ENCODE results near the gene TTC28.
"Not testable (repeated sequence)": the region's sequence is repeated elsewhere in the genome, so short reads cannot be mapped to it uniquely, and the experiment has no call there.

TTC28 gene

GRCh38 chr22:28074526-28074925 is 605.1 kb downstream of the TTC28 start:
- DNase-seq: no peak

DNA sequence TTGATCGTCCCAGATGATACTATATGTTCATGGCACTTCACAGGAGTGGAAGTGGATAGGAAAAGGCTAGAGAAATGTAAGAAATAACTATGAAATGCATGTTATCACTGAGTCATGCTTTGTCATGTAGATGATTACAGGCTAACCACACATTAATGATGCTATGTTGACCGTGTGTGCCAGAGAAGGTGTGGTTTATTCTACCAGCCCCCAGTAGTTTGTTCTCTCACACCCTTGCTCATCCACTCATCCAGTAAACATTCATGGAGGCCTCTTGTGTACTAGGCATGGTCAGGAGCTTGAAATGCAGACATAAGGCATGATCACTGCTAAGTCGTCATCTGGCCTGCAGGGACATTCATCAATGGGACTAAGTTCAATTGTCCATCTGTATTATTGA is 607.6 kb downstream of the TTC28 start:
- no peak for DNase-seq

- DNase-seq: no peak
Observed at GRCh38 chr22:28068826-28069225, 610.8 kb downstream of the TTC28 start.

DNA sequence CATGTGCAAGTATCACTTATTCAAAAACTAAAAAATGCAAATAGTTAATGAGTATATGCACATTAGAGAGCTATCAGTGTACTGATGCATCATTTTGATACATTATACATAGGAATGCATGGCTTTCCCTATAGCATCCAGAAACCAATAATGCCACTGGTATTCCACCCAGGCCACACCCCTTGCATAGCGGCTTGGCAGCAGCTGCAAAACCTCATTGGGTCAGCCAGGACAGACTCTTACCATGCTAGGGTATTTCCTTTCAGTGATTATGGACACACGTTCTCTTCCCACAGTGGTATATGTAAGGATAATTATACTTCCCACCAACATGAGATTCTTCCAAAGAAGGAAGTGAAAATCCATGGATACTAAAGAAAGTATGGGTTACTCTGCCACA is 614.7 kb downstream of the TTC28 start:
- DNase-seq: no peak

DNA sequence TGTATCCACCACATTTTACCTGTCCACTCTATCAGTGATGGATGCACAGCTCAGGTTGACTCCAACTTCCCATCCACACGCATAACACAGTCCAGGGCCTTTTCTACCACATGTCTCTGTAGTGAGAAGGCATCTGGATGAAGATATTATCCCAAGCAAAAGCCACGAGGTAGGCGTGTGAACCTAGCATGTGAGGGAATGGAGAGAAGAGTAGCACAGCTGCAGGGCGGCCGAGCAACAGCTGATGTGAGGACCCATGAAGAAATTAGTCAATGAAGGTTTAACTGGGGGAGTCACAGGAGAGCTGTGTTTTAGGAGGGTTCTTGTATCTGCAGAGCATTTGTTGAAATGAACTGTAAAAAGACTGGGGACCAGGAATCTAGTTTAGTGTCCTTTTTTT is 616.0 kb downstream of the TTC28 start:
- DNase-seq: no peak

- DNase-seq: not testable (repeated sequence)
Observed at GRCh38 chr22:28060594-28060993, 619.0 kb downstream of the TTC28 start.

DNA sequence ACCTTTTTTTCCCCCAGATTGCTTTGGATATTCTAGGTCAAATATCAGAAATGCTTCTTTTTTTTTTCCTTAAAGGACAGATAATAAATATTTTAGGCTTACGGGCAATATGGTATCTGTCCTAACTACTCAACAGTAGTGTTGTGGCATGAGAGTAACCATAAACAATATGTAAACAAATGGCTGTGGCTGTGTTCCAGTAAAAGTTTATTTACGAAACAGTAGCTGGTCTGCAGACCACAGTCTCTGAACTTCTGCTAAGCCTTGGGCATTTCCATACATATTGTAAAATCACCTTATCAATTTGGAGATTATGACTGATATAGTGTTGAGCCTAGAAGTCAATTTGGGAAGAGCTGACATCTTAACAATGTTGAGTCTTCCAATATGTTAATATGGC is 621.6 kb downstream of the TTC28 start:
- no peak for DNase-seq

DNA sequence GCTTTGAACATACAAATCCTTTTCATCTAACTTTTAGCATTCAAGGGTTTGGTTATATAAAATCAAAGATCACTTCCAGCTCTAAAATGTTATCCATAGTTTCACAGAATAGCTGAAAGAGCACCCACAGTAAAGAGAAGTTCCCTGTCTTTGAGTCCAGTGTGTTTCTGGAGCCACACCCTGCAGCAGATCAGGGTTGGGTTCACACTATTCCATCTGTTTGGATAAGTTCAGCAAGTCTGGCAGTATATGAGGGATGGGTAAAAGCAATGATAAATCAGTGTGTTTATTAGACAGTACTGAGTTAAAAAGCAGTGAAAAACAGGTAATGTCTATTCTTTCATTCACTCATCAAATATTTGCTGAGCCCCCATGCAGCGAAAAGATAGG is 624.8 kb downstream of the TTC28 start:
- DNase-seq: no peak

DNA sequence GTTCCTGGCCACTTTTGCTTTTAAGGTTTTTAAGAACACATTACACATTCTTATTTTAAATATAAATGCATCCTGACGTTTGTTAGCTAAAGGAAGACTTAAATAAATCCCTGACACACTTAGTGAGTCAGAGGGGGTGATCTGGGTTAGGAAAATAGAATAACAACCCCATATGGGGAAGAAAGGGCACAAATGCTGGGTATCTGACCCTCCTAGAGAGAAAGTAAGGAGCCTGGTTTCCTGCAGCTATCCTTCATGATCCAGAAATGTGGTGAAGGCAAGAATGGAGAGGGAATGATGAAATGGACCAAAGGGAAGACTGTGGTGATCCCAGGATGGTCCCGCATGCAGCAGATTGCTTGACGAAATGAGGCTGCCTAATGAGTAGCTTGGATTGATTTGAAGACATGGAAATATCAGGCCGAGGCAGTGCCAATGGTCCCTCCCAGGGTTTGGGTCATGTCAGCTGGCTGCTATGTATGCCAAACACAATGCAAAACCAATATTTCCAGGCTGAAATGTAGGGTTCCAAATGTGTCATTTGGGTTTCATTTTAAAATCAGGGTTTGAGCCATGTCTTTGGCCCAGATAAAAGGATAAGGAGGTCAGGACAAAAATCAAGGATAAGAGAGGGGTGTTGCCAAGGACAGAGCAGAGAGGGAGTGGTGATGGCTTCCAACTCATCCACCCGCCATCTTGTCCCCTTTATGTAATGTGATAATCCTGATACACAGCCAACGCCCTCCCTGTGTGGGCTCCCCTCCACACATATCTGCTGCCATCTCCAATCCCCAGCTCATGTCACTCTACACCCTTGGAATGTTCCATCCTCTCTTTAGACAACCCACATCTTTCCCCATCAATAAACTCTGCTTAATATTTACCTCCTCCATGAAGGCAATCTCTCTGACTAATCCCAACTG is 625.5 kb downstream of the TTC28 start:
- DNase-seq: no peak

GRCh38 chr22:28052825-28053269 is 626.8 kb downstream of the TTC28 start:
- DNase-seq: peak; percentile 80

DNA sequence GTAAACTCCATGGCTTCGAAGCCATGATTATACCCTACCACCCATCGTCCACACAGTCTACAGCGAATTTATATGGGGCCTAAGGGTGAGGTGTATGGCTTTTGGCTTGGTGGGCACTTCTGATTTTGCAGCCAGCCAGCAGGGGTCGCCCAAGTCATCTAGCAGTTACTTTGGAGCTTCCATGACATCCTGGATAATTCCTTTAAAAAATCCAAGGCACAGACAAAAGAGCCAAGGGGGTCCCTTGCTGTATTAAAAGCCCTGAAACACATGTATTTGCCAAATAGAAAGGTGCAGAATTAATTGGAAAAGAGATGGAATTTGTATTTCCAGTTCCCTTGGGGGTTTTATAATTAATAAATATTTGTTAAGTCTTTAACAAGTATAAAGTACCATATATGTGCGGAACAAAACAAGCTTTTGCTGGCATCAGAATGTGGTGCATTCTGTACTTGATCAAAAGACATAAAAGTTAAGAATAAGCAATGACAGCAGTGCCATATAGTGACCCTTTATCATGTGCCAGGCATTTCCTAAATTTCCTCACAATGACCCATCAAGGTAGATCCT is 627.8 kb downstream of the TTC28 start:
- peak; percentile 46 for DNase-seq

DNA sequence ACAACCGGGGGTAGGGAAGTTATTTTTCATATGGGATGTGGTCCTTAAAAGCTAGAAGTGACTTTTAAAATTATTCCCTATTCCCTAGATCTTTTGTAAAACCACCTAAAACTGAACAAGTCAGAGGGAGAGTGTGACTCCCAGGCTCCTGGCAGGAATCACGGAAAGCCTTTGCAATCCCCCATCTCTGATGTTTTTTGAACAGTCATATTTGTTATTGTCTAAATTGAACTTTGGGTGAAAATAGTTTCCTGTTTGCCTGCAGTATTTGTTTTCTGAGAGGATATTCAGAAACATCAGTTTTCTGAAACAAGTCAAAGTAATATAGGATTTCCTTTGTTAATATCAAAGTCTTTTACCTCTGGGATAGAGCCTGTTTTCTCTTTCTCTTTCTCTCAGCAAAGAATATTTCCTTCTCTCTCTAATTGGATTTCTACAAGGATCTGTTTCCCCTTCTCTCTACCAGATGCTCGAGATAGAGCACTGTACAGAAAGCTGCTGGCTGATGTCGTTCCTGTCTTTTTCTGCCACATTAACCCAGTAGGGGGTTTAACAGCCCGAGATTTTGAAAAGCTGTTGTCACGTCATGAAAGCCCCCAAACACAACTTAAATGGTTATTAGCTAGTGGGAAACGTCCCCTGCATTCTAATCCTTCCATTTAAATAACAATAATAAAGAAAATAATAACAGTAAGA is 628.4 kb downstream of the TTC28 start:
- no peak for DNase-seq

DNA sequence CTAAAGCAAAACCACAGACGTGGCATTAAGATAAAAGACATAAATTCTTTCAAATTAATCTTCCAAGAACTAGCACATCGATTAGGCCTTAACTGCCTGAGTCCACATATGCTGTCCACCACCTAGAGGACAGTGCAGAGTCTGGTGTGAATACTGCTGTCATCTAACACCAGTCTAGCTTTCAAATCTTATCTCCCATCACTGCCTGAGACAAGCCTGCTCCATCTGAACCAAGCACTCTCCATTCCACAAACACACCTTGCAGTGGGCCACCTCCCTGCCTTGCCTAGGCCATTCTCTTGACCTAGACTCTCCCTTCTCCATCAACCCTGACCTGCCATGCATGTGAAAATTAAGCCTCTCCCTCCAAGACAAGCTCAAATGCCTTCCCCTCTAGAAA is 631.1 kb downstream of the TTC28 start:
- DNase-seq: no peak

GRCh38 chr22:28047740-28048139 is 631.9 kb downstream of the TTC28 start:
- DNase-seq: no peak

- no peak for DNase-seq
Observed at GRCh38 chr22:28046100-28046499, 633.5 kb downstream of the TTC28 start.

DNA sequence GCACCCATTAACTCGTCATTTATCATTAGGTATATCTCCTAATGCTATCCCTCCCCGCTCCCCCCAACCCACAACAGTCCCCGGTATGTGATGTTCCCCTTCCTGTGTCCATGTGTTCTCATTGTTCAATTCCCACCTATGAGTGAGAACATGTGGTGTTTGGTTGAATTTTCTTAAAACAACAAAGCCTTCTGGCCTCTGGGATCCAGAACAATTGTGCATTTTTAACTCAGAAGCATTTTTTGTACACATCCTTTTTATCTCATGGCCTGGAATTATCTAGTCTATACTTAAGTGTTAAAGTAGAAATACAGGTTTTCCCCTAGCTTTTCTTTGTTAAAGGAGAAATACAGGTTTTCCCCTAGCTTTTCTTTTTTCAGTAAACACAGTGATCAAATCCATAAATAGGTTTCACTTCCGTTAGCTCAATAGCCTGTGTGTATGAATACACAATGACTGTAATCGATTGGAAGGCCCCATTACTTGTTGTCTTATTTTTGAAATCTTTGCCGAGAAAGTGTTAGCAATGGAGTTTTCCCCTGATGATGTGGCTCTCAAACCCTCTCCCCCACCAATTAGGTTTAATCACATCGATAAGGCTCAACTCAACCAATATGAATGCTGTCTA is 635.0 kb downstream of the TTC28 start:
- DNase-seq: no peak

DNA sequence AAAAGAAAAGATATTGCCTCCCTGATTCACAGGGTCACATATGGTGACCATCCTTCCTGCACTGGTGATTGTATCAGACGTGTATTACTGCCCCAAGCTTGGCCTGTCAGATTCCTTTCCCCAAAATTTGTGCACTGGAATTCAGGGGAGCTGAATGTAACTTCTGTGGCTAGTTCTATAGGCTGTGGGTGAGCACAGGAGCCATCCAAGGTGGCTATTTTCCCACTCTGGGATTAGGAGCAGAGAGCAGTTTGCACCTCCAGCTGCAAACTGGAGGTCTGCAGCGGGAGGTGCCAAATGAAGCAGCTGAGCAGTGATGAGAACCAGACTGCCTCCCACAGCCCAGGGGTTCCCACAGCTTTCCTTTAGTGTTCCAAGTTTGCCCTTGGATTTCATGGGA is 636.4 kb downstream of the TTC28 start:
- no peak for DNase-seq

DNA sequence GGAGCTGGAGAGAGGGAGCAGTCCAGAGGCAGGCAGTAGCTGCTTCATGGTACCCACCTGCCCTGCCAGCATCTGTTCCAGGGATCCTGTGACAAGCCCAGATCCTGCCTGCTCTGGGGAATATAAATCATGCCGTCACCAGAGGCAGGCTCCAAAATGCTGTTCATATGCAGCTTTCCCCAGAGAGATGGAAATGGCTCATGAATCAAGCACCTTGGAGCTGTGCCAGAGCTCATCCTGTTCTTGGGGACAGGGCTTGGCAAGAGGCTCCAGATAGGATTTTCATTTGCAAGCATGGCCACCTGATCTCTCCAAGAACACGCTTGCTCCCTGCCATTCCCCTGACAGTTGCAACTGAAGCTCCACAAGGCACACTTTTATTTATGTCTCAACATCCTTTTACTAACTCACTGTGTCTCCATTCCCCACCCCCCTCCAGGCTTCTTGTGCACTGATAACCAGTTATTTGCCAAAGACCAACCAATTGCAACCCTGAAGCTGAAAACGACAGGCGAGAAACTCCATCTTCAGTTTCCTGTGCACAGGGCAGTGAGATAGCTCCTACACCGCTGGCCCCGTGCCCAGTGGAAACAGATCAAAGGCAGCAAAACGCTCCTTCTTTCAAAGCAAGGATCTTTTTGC is 644.8 kb downstream of the TTC28 start:
- peak; percentile 98 for DNase-seq

- no peak for DNase-seq
Observed at GRCh38 chr22:28034145-28034759, 645.4 kb downstream of the TTC28 start.

- peak; percentile 81 for DNase-seq
Observed at GRCh38 chr22:28032861-28033260, 646.8 kb downstream of the TTC28 start.

DNA sequence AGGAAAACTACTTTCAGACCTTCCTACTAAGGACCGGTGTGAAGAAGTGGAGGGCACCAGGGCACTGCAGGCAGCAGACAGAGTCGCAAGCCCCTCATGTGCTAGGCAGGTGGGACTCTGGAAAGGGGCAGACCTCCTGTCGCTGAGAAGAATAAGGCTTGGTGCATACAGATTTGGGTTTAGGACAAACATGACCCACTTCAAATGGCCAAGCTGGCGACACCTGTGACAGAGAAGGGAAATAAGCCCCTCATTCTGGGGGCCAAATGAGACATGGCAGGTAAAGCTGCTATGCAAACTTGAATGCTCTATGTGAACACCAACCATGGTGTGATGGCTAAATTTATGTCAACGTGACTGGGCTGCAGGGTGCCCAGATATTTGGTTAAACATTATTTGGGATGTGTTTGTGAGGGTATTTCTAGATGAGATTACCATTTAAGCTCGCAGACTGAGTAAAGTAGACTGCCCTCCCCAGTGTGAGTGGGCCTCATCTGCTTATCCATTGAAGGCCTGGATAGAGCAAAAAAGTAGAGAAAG is 648.2 kb downstream of the TTC28 start:
- no peak for DNase-seq

DNA sequence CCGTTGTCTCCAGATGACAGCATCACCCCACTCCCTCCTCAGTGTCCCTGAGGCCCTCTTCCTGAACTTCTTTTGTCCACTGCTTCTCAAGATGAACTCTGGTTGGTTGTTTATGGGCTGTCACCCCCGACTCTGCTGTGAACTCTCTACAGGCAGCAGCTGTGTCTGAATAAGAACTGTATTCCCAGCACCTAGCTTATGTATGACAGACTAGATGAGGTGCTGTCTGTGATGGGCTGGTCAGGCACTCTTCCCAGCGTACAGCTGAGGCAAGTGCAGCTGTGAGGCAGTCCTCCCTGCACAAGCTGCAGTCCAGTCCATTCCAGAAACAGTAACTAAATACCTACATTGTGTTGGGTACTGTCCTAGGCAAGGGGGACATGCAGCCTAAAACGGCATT is 649.2 kb downstream of the TTC28 start:
- DNase-seq: no peak
